Measurements from ENCODE around the gene KLC3. TPM values are rescaled to one million over a fixed set of nuclear protein-coding genes. Genes with fewer than 3 reads are reported as not detected.

KLC3 gene
- total RNA-seq, 1 experiment from 2014 or later: 4.8 TPM

DNA sequence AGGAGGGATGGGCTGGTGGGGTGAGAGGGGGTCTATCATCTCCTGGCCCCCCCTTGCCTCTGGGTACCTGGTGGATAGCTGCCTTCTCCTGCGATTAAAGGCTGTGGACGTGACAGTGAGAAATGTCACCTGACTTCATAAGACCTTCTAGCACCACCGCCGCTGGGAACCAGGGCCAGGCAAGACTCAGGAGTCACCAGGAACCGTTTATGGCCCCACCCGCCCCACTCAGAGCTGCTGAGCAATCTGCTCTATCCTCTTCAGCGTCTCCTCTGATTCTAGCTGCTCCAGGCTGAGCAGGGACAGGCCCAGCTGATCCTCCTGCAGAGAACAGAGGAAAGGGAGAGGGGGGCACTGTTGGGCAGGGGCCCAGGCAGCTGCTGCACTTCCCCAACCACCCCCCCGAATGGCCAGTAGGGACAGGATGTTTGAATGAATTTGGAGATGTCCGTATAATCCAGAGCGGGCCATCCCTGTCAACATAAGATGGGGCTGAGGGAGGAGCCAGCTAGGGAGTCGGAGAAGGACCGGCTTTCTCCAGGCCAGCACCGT is 10.9 kb downstream of the KLC3 start:
- Histone ChIP-seq H3K79me1 (ENCODE audit: insufficient read depth, low read depth, low read length, poor library complexity, severe bottlenecking) (no peaks in the 10 kb centered on the region), H2BK12ac (ENCODE audit: insufficient read length, low read depth, low read length) (no peak overlapping the region), H3K4ac (ENCODE audit: low read depth, low read length) (no peak overlapping the region), H3K27me3 (ENCODE audit: insufficient read depth, low read length) (no peaks in the 10 kb centered on the region), H3K4me2 (ENCODE audit: insufficient read depth, insufficient read length, low read length) (no peak overlapping the region), H2AFZ (ENCODE audit: low read length) (no peak overlapping the region), H3T11ph (ENCODE audit: low read length) (no peak overlapping the region), H3K27ac (ENCODE audit: insufficient read length, low read depth, low read length) (no peak overlapping the region), H3K9ac (ENCODE audit: extremely low read depth, insufficient read length, low read length) (no peak overlapping the region), H3K14ac (ENCODE audit: insufficient read depth, low read length) (no peak overlapping the region), H3K4me1 (ENCODE audit: insufficient read depth, low read length) (no peaks in the 10 kb centered on the region), H4K8ac (replicated peaks; ENCODE audit: insufficient read length, low read depth, low read length) (no peak overlapping the region), H3K23me2 (ENCODE audit: insufficient read length, low read depth, low read length, poor library complexity, severe bottlenecking) (no peaks in the 10 kb centered on the region), H3K23ac (ENCODE audit: insufficient read length, low read depth, low read length) (no peak overlapping the region), H4K91ac (ENCODE audit: insufficient read length, low read depth, low read length) (no peak overlapping the region), H3K79me2 (ENCODE audit: insufficient read depth, low read length) (no peaks in the 10 kb centered on the region), H2BK120ac (ENCODE audit: low read depth, low read length, poor library complexity, severe bottlenecking) (no peak overlapping the region), H2BK15ac (ENCODE audit: low read depth, low read length) (no peak overlapping the region), H2AK5ac (ENCODE audit: insufficient read length, low read length) (no peak overlapping the region), H2BK20ac (ENCODE audit: low read depth, low read length, poor library complexity, severe bottlenecking) (no peak overlapping the region), H3K9me3 (ENCODE audit: control insufficient read depth, low read depth, low read length) (no peaks in the 10 kb centered on the region), H3K18ac (ENCODE audit: insufficient read length, low read depth, low read length) (no peak overlapping the region), H4K5ac (ENCODE audit: insufficient read length, low read depth, low read length) (no peak overlapping the region), H3K56ac (ENCODE audit: insufficient read length, low read depth, low read length) (no peak overlapping the region), H2BK5ac (ENCODE audit: insufficient read length, low read length) (no peak overlapping the region), H4K20me1 (ENCODE audit: control insufficient read depth, insufficient read depth, insufficient read length) (peaks cover 2% of the 10 kb centered on the region)
- no CpG with 5 or more reads among the region's 13 CpGs for WGBS (ENCODE audit: extremely low coverage, insufficient read length, low lambda C conversion rate)
- Mint-ChIP-seq H3K9me3 (no peaks in the 10 kb centered on the region), H3K36me3 (ENCODE audit: insufficient read depth in 1 of 3, low read depth in 3 of 3) (peaks cover 38 to 74% (median 69%) of the 10 kb centered on the region in 3 experiments; a peak in 6 of 7 replicates), H3K4me1 (peaks cover 8 to 17% of the 10 kb centered on the region in 2 experiments; a peak in 3 of 4 replicates), H3K4me3 (no peak overlapping the region), H3K27me3 (ENCODE audit: low read depth) (no peaks in the 10 kb centered on the region), H3K27ac (no peak overlapping the region)
- DNase-seq: no peak
- TF ChIP-seq, protein P1, sequence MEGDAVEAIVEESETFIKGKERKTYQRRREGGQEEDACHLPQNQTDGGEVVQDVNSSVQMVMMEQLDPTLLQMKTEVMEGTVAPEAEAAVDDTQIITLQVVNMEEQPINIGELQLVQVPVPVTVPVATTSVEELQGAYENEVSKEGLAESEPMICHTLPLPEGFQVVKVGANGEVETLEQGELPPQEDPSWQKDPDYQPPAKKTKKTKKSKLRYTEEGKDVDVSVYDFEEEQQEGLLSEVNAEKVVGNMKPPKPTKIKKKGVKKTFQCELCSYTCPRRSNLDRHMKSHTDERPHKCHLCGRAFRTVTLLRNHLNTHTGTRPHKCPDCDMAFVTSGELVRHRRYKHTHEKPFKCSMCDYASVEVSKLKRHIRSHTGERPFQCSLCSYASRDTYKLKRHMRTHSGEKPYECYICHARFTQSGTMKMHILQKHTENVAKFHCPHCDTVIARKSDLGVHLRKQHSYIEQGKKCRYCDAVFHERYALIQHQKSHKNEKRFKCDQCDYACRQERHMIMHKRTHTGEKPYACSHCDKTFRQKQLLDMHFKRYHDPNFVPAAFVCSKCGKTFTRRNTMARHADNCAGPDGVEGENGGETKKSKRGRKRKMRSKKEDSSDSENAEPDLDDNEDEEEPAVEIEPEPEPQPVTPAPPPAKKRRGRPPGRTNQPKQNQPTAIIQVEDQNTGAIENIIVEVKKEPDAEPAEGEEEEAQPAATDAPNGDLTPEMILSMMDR (conservative IDR thresholded peaks at IDR 0.05): no peak

All from H9 (cell line).